ENCODE data around the gene TXNRD1. TPM values are rescaled to one million over a fixed set of nuclear protein-coding genes. Genes with fewer than 3 reads are reported as not detected.

Gene TXNRD1
- 72.0 and 77.3 TPM in 2 replicates for total RNA-seq

DNA sequence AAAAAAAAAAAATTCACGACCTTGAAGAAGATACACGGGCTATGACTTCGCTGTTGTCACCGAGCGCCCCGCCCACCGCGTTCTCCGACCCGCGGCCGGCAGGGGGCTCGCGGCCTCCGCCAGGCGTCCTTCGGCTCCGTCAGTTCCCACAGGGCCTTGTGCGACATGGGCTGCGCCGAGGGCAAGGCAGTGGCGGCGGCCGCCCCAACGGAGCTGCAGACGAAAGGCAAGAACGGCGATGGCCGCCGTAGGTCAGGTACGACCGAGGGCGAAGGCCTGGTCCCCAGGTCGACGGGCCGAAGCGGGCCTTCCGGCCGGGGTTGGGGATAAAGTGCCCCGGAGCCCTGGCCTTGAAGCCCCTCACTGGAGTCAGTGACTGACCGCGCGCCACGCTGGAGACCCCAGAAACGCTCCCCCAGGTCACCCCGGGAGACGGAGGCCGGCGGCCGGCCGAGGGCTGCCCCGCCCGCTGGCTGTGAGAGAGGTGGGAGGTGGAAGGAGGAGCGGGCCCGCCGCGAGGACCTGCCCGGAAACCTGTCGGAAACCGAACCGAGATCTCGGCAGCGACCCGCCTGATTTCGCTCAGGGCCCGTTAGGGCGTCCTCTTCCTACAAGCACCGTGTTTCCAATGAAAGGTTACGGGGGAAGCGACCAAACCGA, at the start of gene TXNRD1:
TXNRD1 (plus strand) TSS at position 142 of the 660 bp plus-strand sequence; CDS start at position 166, 24 bp downstream.
- intact Hi-C loops (cut with micrococcal nuclease) = loop anchor here (1.0 to 5.0 kb wide), 6 partner anchors 72 to 892 kb away; partner anchors contain the start of genes EID3 and WASHC4
- CTCF ChIA-PET = interaction anchor here (0.6 to 1.4 kb wide), 9 partner anchors 22 to 837 kb away, joined by 3 to 17 read pairs (median 4); partner anchors contain the start of gene EID3
- POLR2A ChIA-PET = interaction anchor here (1.0 to 5.7 kb wide), 2 partner anchors 72 to 88 kb away, joined by 3 to 51 read pairs; no protein-coding TSS in a partner anchor
- Mint-ChIP-seq H3K4me1 (peaks cover 21% of the 10 kb centered on the region), H3K36me3 (ENCODE audit: low read depth) (no peaks in the 10 kb centered on the region), H3K27ac (peak within 1 kb of the TSS; percentile 65), H3K27me3 (peaks cover 6% of the 10 kb centered on the region), H3K9me3 (no peaks in the 10 kb centered on the region), H3K4me3 (peak within 1 kb of the TSS; percentile 79)
- DNase-seq (peak; percentile 82), ATAC-seq (ENCODE audit: low read depth) (peak; percentile 93)
- TF ChIP-seq, protein P1, sequence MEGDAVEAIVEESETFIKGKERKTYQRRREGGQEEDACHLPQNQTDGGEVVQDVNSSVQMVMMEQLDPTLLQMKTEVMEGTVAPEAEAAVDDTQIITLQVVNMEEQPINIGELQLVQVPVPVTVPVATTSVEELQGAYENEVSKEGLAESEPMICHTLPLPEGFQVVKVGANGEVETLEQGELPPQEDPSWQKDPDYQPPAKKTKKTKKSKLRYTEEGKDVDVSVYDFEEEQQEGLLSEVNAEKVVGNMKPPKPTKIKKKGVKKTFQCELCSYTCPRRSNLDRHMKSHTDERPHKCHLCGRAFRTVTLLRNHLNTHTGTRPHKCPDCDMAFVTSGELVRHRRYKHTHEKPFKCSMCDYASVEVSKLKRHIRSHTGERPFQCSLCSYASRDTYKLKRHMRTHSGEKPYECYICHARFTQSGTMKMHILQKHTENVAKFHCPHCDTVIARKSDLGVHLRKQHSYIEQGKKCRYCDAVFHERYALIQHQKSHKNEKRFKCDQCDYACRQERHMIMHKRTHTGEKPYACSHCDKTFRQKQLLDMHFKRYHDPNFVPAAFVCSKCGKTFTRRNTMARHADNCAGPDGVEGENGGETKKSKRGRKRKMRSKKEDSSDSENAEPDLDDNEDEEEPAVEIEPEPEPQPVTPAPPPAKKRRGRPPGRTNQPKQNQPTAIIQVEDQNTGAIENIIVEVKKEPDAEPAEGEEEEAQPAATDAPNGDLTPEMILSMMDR (IDR thresholded peaks at IDR 0.05) = no peak

DNA sequence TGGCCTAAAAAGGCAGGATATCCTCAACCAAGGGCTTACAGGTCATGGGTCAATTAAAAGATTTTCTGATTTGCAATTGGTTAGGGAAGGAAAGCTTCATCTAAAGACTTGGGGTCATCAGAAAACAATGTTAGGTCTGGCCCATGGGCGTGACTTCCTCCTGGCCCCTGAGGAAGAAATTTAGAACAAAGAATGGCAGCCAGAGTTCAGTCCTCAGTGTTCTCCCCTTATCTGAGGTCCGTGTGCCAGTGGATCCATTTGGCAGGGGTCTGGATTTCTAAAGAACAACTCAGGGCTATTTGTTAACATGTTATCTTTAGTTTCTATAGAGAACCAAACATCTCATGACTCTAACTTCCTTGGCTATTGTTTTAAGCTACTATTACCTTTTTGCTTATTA, 49.8 kb upstream of the TXNRD1 start:
- no peaks in the 10 kb centered on the region for H3K36me3 Mint-ChIP-seq (ENCODE audit: low read depth)
- no peak overlapping the region for H3K27ac Mint-ChIP-seq
- no peak overlapping the region for H3K4me3 Mint-ChIP-seq
- DNase-seq = no peak
- intact Hi-C loops (cut with micrococcal nuclease) = no loop called here
- H3K4me1 Mint-ChIP-seq = no peaks in the 10 kb centered on the region
- H3K9me3 Mint-ChIP-seq = peaks cover 2% of the 10 kb centered on the region
- ATAC-seq (ENCODE audit: low read depth) = no peak
- TF ChIP-seq, protein P1 (IDR thresholded peaks at IDR 0.05) = no peak
- ChIA-PET CTCF (interaction anchor here (1.3 kb wide), 1 partner anchor 10 kb away, joined by 3 read pairs; no protein-coding TSS in a partner anchor), POLR2A (no interaction called here)
- H3K27me3 Mint-ChIP-seq = peaks cover 10% of the 10 kb centered on the region

DNA sequence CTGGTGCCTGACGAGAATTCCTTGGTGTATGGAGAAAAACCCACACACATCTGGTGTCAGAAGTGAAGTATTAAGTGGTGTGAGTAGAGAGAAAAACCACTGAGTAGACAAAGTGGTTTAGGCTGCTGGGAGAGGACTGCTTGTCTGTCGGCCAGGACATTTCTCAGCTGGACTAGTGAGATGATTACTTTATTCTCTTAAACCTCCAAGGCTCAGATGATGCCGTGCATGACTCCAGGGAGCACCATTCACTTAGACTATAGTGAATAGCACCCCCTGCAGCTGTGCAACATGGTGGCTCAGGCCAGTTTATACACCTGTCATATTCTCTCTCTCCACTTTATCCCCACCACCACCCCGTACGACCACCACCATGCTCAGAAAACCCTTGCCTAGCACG, 49.1 kb upstream of the TXNRD1 start:
- POLR2A ChIA-PET = no interaction called here
- Mint-ChIP-seq H3K27ac (no peak overlapping the region), H3K9me3 (peaks cover 2% of the 10 kb centered on the region), H3K4me1 (no peaks in the 10 kb centered on the region), H3K27me3 (peaks cover 10% of the 10 kb centered on the region), H3K4me3 (no peak overlapping the region), H3K36me3 (ENCODE audit: low read depth) (no peaks in the 10 kb centered on the region)
- no peak for ATAC-seq (ENCODE audit: low read depth)
- CTCF ChIA-PET = interaction anchor here (1.3 kb wide), 1 partner anchor 9 kb away, joined by 3 read pairs; no protein-coding TSS in a partner anchor
- TF ChIP-seq, protein P1 (IDR thresholded peaks at IDR 0.05) = no peak
- no peak for DNase-seq
- intact Hi-C loops (cut with micrococcal nuclease) = no loop called here

DNA sequence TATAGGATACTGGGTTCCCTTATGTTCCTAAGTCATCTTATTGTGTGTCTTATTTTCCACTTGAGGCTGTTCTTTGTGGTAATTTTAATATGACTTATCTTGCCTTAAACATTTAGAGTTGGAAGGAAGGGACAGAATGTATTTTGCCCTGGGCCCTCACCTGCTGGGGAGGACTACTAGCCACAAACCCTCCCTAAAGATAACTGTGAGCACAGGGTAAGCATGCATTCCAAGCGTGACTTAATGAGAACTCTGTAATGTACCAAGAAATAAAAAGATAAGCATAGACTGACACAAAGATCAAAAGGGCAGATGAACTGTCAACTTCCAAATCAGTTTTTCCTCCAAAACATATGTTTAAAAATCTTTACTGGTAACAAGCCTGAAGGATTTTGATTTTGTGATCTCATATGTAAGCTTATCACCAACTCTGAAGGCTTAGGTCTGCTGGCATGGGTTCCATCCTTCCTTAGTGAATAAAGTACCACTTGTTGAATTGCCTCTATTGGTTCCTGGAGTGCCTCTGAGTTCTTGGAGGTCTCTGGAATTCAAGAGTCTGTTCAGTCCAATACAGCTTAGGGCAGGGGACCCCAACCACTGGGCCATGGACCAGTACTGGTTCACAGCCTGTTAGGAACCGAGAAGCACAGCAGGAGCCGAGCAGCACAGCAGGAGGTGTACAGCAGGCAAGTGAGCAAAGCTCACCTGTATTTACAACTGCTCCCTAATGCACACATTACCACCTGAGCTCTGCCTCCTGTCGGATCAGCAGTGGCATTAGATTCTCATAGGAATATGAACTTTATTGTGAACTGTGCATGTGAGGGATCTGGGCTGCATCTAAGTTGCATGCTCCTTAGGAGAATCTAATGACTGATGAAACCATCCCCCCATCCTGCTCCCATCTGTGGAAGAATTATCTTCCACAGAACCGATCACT, 47.8 kb upstream of the TXNRD1 start:
- no peaks in the 10 kb centered on the region for H3K36me3 Mint-ChIP-seq (ENCODE audit: low read depth)
- ATAC-seq (ENCODE audit: low read depth) = no peak
- peaks cover 8% of the 10 kb centered on the region for H3K27me3 Mint-ChIP-seq
- H3K4me3 Mint-ChIP-seq = no peak overlapping the region
- ChIA-PET POLR2A (interaction anchor here (0.6 to 0.7 kb wide), 2 partner anchors 773 to 925 kb away, joined by 3 to 4 read pairs; no protein-coding TSS in a partner anchor), CTCF (no interaction called here)
- no peaks in the 10 kb centered on the region for H3K4me1 Mint-ChIP-seq
- intact Hi-C loops (cut with micrococcal nuclease) = no loop called here
- peaks cover under 1% of the 10 kb centered on the region for H3K9me3 Mint-ChIP-seq
- no peak overlapping the region for H3K27ac Mint-ChIP-seq
- TF ChIP-seq, protein P1 (IDR thresholded peaks at IDR 0.05) = no peak
- no peak for DNase-seq

DNA sequence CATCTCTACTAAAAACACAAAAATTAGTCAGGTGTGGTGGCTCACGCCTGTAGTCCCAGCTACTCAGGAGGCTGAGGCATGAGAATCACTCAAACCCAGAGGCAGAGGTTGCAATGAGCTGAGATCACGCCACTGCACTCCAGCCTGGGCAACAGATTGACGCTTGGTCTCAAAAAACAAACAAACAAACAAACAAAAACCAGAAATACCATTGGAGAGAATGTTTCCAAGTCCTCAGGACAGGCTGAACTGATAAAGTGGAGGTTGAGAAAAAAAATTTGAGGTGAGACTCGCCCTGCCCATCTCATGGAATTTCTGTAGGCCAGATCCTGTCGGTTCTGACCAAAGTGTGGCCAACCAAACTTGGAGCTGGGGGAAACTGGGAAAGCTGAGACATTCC, 47.0 kb upstream of the TXNRD1 start:
- Mint-ChIP-seq H3K4me3 (no peak overlapping the region), H3K27ac (no peak overlapping the region), H3K9me3 (no peaks in the 10 kb centered on the region), H3K4me1 (no peaks in the 10 kb centered on the region), H3K36me3 (ENCODE audit: low read depth) (no peaks in the 10 kb centered on the region), H3K27me3 (peaks cover 8% of the 10 kb centered on the region)
- intact Hi-C loops (cut with micrococcal nuclease) = no loop called here
- no peak for DNase-seq
- TF ChIP-seq, protein P1 (IDR thresholded peaks at IDR 0.05) = no peak
- ChIA-PET POLR2A (no interaction called here), CTCF (no interaction called here)
- ATAC-seq (ENCODE audit: low read depth) = no peak

Data from activated B cell treated with CpG ODN at 0.5 μM for 24 hours (primary cell).